A549 (cell line): ENCODE data around the gene CKMT2.

ENCODE experiments used
- CHD2 ChIP-seq: fragments of 150-350 bp; IDR thresholded peaks from 2 replicates; pipeline ENCODE4 v1.6.1; 2014; ENCODE audit warnings: low read length; ENCODE audit not compliant: partially characterized antibody
- EP300 ChIP-seq, 2 experiments: fragments of >200 bp; sonication (Bioruptor Twin); formaldehyde crosslinking; IDR thresholded peaks; 2 replicates in 1 of 2; 3 replicates in 1 of 2; pipeline ENCODE4 v1.6.1; 2016 to 2017
- ESRRA ChIP-seq: fragments of 150-350 bp; IDR thresholded peaks from 2 replicates; pipeline ENCODE4 v1.6.1; 2014; ENCODE audit warnings: mild to moderate bottlenecking, low read length, borderline replicate concordance
- HOXA7 ChIP-seq: fragments of 250-450 bp; sonication (Bioruptor Pico); IDR thresholded peaks from 2 replicates; pipeline ENCODE4 v1.5.0; 2020; ENCODE audit warnings: mild to moderate bottlenecking, moderate library complexity
- MAFK ChIP-seq: fragments of 450-650 bp; IDR thresholded peaks from 2 replicates; pipeline ENCODE4 v1.6.1; 2014; ENCODE audit not compliant: partially characterized antibody
- NR3C1 ChIP-seq: fragments of >200 bp; sonication (Bioruptor Twin); formaldehyde crosslinking; IDR thresholded peaks from 3 replicates; pipeline ENCODE4 v1.6.1; 2017
- POLR2A ChIP-seq: IDR thresholded peaks from 2 replicates; pipeline ENCODE4 v1.6.1; 2012; ENCODE audit warnings: mild to moderate bottlenecking, low read length
- RFX5 ChIP-seq: fragments of 450-650 bp; IDR thresholded peaks from 2 replicates; pipeline ENCODE4 v1.7.1; 2014; ENCODE audit warnings: antibody characterized with exemption, mild to moderate bottlenecking, moderate library complexity
- SMC3 ChIP-seq: fragments of >200 bp; sonication (Bioruptor Twin); formaldehyde crosslinking; IDR thresholded peaks from 3 replicates; pipeline ENCODE4 v1.6.1; 2018; ENCODE audit warnings: inconsistent platforms
- SREBF2 ChIP-seq: fragments of 450-650 bp; IDR thresholded peaks from 2 replicates; pipeline ENCODE4 v1.6.1; 2014; ENCODE audit warnings: mild to moderate bottlenecking, moderate library complexity
- TF ChIP-seq, protein P1 (sequence below): fragments of >200 bp; sonication (Bioruptor Twin); formaldehyde crosslinking; IDR thresholded peaks from 3 replicates; pipeline ENCODE4 v1.5.1; 2016
- TF ChIP-seq, protein P2 (sequence below): fragments of 200-600 bp; sonication (generic); IDR thresholded peaks from 2 replicates; pipeline ENCODE4 v1.6.1; 2016; ENCODE audit warnings: antibody characterized with exemption, mild to moderate bottlenecking, moderate library complexity
- TF ChIP-seq, protein P3 (sequence below): IDR thresholded peaks from 2 replicates; pipeline ENCODE4 v1.6.1; 2012
- TF ChIP-seq, protein P4 (sequence below): fragments of >200 bp; sonication (Bioruptor Twin); formaldehyde crosslinking; IDR thresholded peaks from 3 replicates; pipeline ENCODE4 v1.6.1; 2016

DNA sequence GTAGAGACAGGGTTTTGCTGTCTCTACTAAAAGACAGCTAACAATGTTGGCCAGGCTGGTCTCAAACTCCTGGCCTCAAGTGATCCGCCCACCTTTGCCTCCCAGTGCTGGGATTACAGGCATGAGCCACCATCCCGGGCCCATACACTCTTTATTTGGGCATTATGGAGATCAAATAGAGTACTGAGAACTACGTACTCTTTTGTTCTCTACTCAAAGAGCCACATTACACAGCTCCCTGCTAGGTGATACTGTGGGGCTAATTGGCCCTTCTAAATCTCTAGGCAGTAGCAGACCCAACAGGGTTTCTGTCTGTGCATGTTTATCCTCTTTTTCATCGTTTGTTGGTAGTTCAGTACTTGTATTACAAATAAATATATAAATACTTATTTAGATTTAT, 16.1 kb downstream of the CKMT2 start:
- TF ChIP-seq, protein P1, sequence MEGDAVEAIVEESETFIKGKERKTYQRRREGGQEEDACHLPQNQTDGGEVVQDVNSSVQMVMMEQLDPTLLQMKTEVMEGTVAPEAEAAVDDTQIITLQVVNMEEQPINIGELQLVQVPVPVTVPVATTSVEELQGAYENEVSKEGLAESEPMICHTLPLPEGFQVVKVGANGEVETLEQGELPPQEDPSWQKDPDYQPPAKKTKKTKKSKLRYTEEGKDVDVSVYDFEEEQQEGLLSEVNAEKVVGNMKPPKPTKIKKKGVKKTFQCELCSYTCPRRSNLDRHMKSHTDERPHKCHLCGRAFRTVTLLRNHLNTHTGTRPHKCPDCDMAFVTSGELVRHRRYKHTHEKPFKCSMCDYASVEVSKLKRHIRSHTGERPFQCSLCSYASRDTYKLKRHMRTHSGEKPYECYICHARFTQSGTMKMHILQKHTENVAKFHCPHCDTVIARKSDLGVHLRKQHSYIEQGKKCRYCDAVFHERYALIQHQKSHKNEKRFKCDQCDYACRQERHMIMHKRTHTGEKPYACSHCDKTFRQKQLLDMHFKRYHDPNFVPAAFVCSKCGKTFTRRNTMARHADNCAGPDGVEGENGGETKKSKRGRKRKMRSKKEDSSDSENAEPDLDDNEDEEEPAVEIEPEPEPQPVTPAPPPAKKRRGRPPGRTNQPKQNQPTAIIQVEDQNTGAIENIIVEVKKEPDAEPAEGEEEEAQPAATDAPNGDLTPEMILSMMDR = no peak
- TF ChIP-seq, protein P2, sequence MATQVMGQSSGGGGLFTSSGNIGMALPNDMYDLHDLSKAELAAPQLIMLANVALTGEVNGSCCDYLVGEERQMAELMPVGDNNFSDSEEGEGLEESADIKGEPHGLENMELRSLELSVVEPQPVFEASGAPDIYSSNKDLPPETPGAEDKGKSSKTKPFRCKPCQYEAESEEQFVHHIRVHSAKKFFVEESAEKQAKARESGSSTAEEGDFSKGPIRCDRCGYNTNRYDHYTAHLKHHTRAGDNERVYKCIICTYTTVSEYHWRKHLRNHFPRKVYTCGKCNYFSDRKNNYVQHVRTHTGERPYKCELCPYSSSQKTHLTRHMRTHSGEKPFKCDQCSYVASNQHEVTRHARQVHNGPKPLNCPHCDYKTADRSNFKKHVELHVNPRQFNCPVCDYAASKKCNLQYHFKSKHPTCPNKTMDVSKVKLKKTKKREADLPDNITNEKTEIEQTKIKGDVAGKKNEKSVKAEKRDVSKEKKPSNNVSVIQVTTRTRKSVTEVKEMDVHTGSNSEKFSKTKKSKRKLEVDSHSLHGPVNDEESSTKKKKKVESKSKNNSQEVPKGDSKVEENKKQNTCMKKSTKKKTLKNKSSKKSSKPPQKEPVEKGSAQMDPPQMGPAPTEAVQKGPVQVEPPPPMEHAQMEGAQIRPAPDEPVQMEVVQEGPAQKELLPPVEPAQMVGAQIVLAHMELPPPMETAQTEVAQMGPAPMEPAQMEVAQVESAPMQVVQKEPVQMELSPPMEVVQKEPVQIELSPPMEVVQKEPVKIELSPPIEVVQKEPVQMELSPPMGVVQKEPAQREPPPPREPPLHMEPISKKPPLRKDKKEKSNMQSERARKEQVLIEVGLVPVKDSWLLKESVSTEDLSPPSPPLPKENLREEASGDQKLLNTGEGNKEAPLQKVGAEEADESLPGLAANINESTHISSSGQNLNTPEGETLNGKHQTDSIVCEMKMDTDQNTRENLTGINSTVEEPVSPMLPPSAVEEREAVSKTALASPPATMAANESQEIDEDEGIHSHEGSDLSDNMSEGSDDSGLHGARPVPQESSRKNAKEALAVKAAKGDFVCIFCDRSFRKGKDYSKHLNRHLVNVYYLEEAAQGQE = no peak
- TF ChIP-seq, protein P3, sequence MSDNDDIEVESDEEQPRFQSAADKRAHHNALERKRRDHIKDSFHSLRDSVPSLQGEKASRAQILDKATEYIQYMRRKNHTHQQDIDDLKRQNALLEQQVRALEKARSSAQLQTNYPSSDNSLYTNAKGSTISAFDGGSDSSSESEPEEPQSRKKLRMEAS = no peak
- TF ChIP-seq MAFK = no peak
- no peak for TF ChIP-seq SMC3
- no peak for TF ChIP-seq POLR2A
- no peak for TF ChIP-seq NR3C1
- no peak for TF ChIP-seq ESRRA
- TF ChIP-seq RFX5 = no peak
- TF ChIP-seq, protein P4, sequence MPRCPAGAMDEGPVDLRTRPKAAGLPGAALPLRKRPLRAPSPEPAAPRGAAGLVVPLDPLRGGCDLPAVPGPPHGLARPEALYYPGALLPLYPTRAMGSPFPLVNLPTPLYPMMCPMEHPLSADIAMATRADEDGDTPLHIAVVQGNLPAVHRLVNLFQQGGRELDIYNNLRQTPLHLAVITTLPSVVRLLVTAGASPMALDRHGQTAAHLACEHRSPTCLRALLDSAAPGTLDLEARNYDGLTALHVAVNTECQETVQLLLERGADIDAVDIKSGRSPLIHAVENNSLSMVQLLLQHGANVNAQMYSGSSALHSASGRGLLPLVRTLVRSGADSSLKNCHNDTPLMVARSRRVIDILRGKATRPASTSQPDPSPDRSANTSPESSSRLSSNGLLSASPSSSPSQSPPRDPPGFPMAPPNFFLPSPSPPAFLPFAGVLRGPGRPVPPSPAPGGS = no peak
- no peak for TF ChIP-seq EP300 (IDR thresholded peaks at IDR 0.05)
- no peak for TF ChIP-seq SREBF2
- no peak for TF ChIP-seq CHD2
- no peak for TF ChIP-seq HOXA7 (CRISPR knock-in tag)
